ENCODE data around the gene TNFRSF9. TPM values are rescaled to one million over a fixed set of nuclear protein-coding genes. Genes with fewer than 3 reads are reported as not detected.
"Not testable (repeated sequence)": the region's sequence is repeated elsewhere in the genome, so short reads cannot be mapped to it uniquely, and the experiment has no call there.

TNFRSF9 gene
- total RNA-seq, 2 donors from 2014 or later: 22.2 to 40.8 TPM

- Mint-ChIP-seq H3K36me3 (ENCODE audit: low read depth) (peaks cover 30% of the 10 kb centered on the region), H3K4me1 (peaks cover 18% of the 10 kb centered on the region)
- H3K9me3 Mint-ChIP-seq; H3K27me3 Mint-ChIP-seq; H3K27ac Mint-ChIP-seq; H3K4me3 Mint-ChIP-seq; ATAC-seq (replicated peaks): not testable (repeated sequence)
Observed at GRCh38 chr1:7917971-7918370, 22.7 kb downstream of the TNFRSF9 start.

GRCh38 chr1:7916501-7916830 is 24.2 kb downstream of the TNFRSF9 start:
- Mint-ChIP-seq H3K9me3 (no peaks in the 10 kb centered on the region), H3K4me3 (peak overlapping the region; percentile 33), H3K27ac (peak overlapping the region; percentile 67), H3K27me3 (no peaks in the 10 kb centered on the region), H3K4me1 (peaks cover 15% of the 10 kb centered on the region), H3K36me3 (ENCODE audit: low read depth) (peaks cover 21% of the 10 kb centered on the region)
- ATAC-seq (replicated peaks): no peak

DNA sequence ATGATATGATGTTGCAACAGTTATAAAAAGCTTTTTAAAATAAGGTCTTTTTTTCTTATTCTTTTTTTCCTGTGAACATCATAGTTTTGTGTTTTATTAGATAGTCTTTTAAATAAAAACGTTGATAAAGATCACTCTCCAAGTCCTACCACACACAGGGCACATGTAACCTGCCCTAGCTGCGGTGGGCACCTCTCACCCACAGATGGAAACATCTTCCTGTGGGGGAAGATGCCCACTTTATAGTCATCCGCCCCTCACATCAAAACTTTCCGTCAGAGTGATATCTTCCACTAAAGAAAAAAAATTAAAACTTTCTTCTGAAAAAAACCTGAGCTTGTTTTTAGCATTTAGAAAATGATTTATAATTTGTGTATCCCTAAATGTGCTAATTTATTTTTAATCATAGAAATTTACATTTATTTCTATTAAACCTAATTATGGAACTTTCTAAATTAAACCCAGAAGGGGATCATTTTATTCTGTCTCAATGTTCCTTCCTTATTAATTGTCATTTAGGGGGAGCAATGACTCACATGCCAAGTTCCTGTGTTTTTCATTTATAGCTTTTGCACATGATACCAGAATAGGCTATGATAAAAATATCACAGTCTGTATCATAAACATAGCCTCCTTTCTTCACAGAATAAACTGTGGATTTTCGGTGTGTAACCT is 24.7 kb downstream of the TNFRSF9 start:
- H3K27ac Mint-ChIP-seq: peak overlapping the region; percentile 67
- peaks cover 20% of the 10 kb centered on the region for H3K36me3 Mint-ChIP-seq (ENCODE audit: low read depth)
- peaks cover 15% of the 10 kb centered on the region for H3K4me1 Mint-ChIP-seq
- H3K27me3 Mint-ChIP-seq: no peaks in the 10 kb centered on the region
- ATAC-seq (replicated peaks): peak; percentile 37
- peak overlapping the region; percentile 33 for H3K4me3 Mint-ChIP-seq
- no peaks in the 10 kb centered on the region for H3K9me3 Mint-ChIP-seq

- Mint-ChIP-seq H3K9me3 (no peaks in the 10 kb centered on the region), H3K36me3 (ENCODE audit: low read depth) (peaks cover 5% of the 10 kb centered on the region), H3K27me3 (no peaks in the 10 kb centered on the region), H3K4me3 (peak overlapping the region; percentile 42), H3K27ac (peak overlapping the region; percentile 69), H3K4me1 (peaks cover 8% of the 10 kb centered on the region)
- ATAC-seq (replicated peaks): peak; percentile 29
Observed at GRCh38 chr1:7912743-7913557, 27.7 kb downstream of the TNFRSF9 start.

GRCh38 chr1:7912145-7912544 is 28.5 kb downstream of the TNFRSF9 start:
- ATAC-seq (replicated peaks): no peak
- Mint-ChIP-seq H3K9me3 (no peaks in the 10 kb centered on the region), H3K27me3 (no peaks in the 10 kb centered on the region), H3K27ac (peak overlapping the region; percentile 69), H3K4me1 (peaks cover 8% of the 10 kb centered on the region), H3K36me3 (ENCODE audit: low read depth) (peaks cover under 1% of the 10 kb centered on the region), H3K4me3 (peak overlapping the region; percentile 42)

DNA sequence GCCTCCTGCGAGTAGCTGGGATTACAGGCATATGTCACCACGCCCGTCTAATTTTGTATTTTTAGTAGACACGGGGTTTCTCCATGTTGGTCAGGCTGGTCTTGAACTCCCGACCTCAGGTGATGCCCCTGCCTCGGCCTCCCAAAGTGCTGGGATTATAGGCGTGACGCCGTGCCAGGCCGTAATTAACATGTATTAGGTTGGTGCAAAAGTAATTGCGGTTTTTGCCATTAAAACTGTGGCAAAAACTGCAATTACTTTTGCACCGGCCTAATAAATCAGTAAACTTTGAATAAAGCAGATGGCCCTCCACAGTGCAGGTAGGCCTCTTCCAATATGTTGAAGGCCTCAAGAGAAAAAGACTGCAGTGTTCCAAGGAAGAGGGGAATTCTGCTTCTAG is 35.4 kb downstream of the TNFRSF9 start:
- no peak overlapping the region for H3K27ac Mint-ChIP-seq

GRCh38 chr1:7902478-7903085 is 38.1 kb downstream of the TNFRSF9 start:
- peak; percentile 87 for ATAC-seq (replicated peaks)
- H3K9me3 Mint-ChIP-seq: no peaks in the 10 kb centered on the region
- H3K27ac Mint-ChIP-seq: peak overlapping the region; percentile 61
- no peaks in the 10 kb centered on the region for H3K4me1 Mint-ChIP-seq
- peak overlapping the region; percentile 68 for H3K4me3 Mint-ChIP-seq
- H3K27me3 Mint-ChIP-seq: no peaks in the 10 kb centered on the region
- H3K36me3 Mint-ChIP-seq (ENCODE audit: low read depth): no peaks in the 10 kb centered on the region

More for the DNA sequence above, 35.4 kb downstream of the TNFRSF9 start:
- Mint-ChIP-seq H3K27me3 (no peaks in the 10 kb centered on the region), H3K4me1 (no peaks in the 10 kb centered on the region), H3K9me3 (no peaks in the 10 kb centered on the region), H3K36me3 (ENCODE audit: low read depth) (no peaks in the 10 kb centered on the region), H3K4me3 (no peak overlapping the region)
- no peak for ATAC-seq (replicated peaks)

GRCh38 chr1:7899741-7900140 is 40.9 kb downstream of the TNFRSF9 start:
- peak; percentile 15 for ATAC-seq (replicated peaks)

DNA sequence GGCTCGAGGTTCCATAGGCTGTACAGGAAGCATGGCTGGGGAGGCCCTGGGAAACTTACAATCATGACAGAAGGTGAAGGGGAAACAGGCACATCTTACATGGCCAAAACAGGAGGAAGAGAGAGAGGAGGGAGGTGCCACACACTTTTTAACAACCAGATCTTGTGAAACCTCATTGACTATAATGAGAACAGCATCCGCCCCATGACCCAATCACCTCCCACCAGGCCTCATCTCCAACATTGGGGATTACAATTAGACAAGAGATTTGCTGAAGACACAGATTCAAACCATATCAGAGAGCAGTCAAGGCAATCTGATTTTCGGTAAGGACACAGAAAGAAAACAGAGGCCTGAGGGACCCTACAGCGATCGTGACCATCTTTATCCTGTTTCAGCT is 41.7 kb downstream of the TNFRSF9 start:
- Mint-ChIP-seq H3K9me3 (no peaks in the 10 kb centered on the region), H3K27me3 (no peaks in the 10 kb centered on the region), H3K27ac (no peak overlapping the region), H3K36me3 (ENCODE audit: low read depth) (no peaks in the 10 kb centered on the region), H3K4me3 (no peak overlapping the region), H3K4me1 (no peaks in the 10 kb centered on the region)
- ATAC-seq (replicated peaks): no peak

More at GRCh38 chr1:7899741-7900140, 40.9 kb downstream of the TNFRSF9 start:
- Mint-ChIP-seq H3K36me3 (ENCODE audit: low read depth) (no peaks in the 10 kb centered on the region), H3K4me1 (no peaks in the 10 kb centered on the region), H3K27ac (peak overlapping the region; percentile 57), H3K27me3 (no peaks in the 10 kb centered on the region), H3K9me3 (no peaks in the 10 kb centered on the region), H3K4me3 (no peak overlapping the region)

DNA sequence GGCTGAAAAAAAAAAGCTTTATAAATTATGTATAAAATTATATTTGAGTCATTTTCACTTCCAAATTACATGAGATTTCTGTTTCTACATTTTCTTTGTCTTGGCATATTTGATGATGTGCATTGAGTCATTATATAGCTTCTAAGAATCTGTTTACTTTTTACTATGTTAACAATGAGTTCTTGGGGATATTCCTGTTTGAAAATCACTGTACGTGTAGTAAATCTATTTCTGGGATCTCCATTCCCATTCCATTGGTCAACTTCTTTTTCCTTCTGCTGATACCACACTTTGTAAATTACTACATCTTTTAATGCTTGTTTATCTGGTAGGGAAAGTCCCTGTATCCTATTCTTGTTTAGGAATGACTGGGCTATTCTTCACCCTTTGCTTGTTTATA is 43.6 kb downstream of the TNFRSF9 start:
- no peaks in the 10 kb centered on the region for H3K36me3 Mint-ChIP-seq (ENCODE audit: low read depth)
- peak; percentile 63 for ATAC-seq (replicated peaks)
- H3K4me3 Mint-ChIP-seq: no peak overlapping the region
- H3K27ac Mint-ChIP-seq: no peak overlapping the region
- no peaks in the 10 kb centered on the region for H3K9me3 Mint-ChIP-seq
- no peaks in the 10 kb centered on the region for H3K27me3 Mint-ChIP-seq
- no peaks in the 10 kb centered on the region for H3K4me1 Mint-ChIP-seq

DNA sequence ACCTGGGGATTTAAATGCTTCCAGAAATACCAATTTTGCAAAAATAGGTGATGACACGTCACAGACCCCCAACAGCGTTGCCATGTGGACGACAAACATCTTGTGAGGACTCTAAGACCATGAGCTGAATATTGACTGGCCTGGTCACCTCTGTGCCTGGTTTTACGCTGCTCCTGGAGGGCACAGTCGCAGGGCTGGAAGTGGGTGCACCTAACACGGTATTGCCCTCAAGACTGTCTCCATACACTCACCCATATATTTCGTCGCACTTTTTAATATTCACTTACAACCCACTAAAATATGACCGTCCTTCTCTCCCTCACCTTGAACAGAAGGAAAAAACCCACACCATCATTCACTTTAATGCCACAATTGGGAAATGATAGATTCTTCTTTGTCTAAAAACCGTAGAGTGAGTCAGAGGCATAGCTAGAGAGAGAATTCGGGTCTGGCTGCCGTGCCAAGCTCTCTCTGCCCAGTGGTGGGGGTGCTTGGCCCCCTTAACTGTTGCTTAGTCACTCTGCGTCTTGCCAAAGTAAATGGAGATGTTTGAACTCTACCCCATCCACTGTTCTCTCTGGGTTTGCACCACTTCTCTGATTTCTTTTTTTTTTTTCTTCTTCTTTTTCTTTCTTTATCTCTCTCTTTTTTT is 47.0 kb downstream of the TNFRSF9 start:
- H3K4me1 Mint-ChIP-seq: no peaks in the 10 kb centered on the region
- H3K4me3 Mint-ChIP-seq: no peak overlapping the region
- no peak overlapping the region for H3K27ac Mint-ChIP-seq
- H3K27me3 Mint-ChIP-seq: peaks cover 7% of the 10 kb centered on the region
- no peak for ATAC-seq (replicated peaks)
- no peaks in the 10 kb centered on the region for H3K36me3 Mint-ChIP-seq (ENCODE audit: low read depth)
- H3K9me3 Mint-ChIP-seq: no peaks in the 10 kb centered on the region

GRCh38 chr1:7891804-7892203 is 48.8 kb downstream of the TNFRSF9 start:
- H3K4me3 Mint-ChIP-seq: no peak overlapping the region

DNA sequence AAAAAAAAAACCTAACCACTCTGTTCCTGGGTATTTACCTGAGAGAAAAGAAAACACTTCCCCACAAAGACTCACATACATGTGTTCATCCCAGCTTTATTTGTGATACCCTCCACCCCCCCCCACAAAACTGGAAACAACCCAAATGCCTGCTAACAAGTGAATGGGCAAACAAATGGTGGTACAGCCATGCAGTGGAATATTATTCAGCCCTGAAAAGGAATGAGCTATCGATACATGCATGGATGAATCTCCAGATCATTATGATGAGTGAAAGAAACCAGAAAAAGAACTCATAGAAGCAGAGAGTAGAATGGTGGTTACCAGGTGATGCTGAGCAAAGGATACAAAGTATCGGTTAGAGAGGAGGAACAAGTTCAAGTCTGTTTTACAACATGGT is 49.8 kb downstream of the TNFRSF9 start:
- no peak overlapping the region for H3K4me3 Mint-ChIP-seq
- no peak for ATAC-seq (replicated peaks)

More at GRCh38 chr1:7891804-7892203, 48.8 kb downstream of the TNFRSF9 start:
- no peak overlapping the region for H3K27ac Mint-ChIP-seq
- ATAC-seq (replicated peaks): no peak
- peaks cover 19% of the 10 kb centered on the region for H3K27me3 Mint-ChIP-seq
- H3K9me3 Mint-ChIP-seq: no peaks in the 10 kb centered on the region
- no peaks in the 10 kb centered on the region for H3K36me3 Mint-ChIP-seq (ENCODE audit: low read depth)
- H3K4me1 Mint-ChIP-seq: no peaks in the 10 kb centered on the region

GRCh38 chr1:7888248-7889081 is 52.2 kb downstream of the TNFRSF9 start:
- peaks cover 5% of the 10 kb centered on the region for H3K4me1 Mint-ChIP-seq
- no peaks in the 10 kb centered on the region for H3K9me3 Mint-ChIP-seq
- H3K27me3 Mint-ChIP-seq: peaks cover 26% of the 10 kb centered on the region
- no peak for ATAC-seq (replicated peaks)
- H3K36me3 Mint-ChIP-seq (ENCODE audit: low read depth): no peaks in the 10 kb centered on the region
- H3K4me3 Mint-ChIP-seq: no peak overlapping the region
- H3K27ac Mint-ChIP-seq: no peak overlapping the region

More for the DNA sequence above, 49.8 kb downstream of the TNFRSF9 start:
- no peak overlapping the region for H3K27ac Mint-ChIP-seq
- no peaks in the 10 kb centered on the region for H3K4me1 Mint-ChIP-seq
- H3K27me3 Mint-ChIP-seq: peaks cover 19% of the 10 kb centered on the region
- no peaks in the 10 kb centered on the region for H3K36me3 Mint-ChIP-seq (ENCODE audit: low read depth)
- no peaks in the 10 kb centered on the region for H3K9me3 Mint-ChIP-seq
